Testis (tissue), 3 donors: ENCODE results near the gene CACNA1E. TPM values are rescaled to one million over a fixed set of nuclear protein-coding genes. Genes with fewer than 3 reads are reported as not detected.

Source experiments
- DNase-seq: peaks from one replicate; pipeline ENCODE4 v3.0.0-alpha.2; 2019
- H3K27ac ChIP-seq, 2 donors: fragments of 200-600 bp; sonication (generic); one replicate each; pipeline ENCODE4 v1.5.1; 2019
- H3K27me3 ChIP-seq: fragments of 200-600 bp; sonication (generic); one replicate; pipeline ENCODE4 v1.5.1; 2019
- H3K36me3 ChIP-seq: fragments of 200-600 bp; sonication (generic); one replicate; pipeline ENCODE4 v1.5.1; 2017; ENCODE audit warnings: low read depth; ENCODE audit errors: missing control alignments
- H3K4me1 ChIP-seq: fragments of 200-600 bp; sonication (generic); one replicate; pipeline ENCODE4 v1.5.1; 2019
- H3K4me3 ChIP-seq, 2 donors: fragments of 200-600 bp; sonication (generic); one replicate each; pipeline ENCODE4 v1.5.1; 2017 to 2019
- H3K9me3 ChIP-seq: fragments of 200-600 bp; sonication (generic); one replicate; pipeline ENCODE4 v1.5.1; 2017
- POLR2A ChIP-seq: fragments of 450-650 bp; IDR thresholded peaks from one replicate; pipeline ENCODE4 v1.6.1; 2017; ENCODE audit warnings: antibody characterized with exemption, mild to moderate bottlenecking, moderate library complexity
- WGBS, 2 donors: methylation state at CpG; one replicate each; pipeline ENCODE4 v1.1.5; 2018; 5-methylcytosine and 5-hydroxymethylcytosine counted together
- intact Hi-C: fragments of 100-400 bp; cut with DNase I; formaldehyde crosslinking; loops from one replicate; pipeline ENCODE4 v1.15.1; 2023; ENCODE audit warnings: low total_unique reads
- polyA plus RNA-seq: library from polyadenylated mRNA; stranded (reverse); fragments of 350-450 nt; fragmentation: Illumina TruSeq; extraction: RNeasy Lipid Tissue Mini Kit (QIAGEN cat#74804); gene quantifications from one replicate; pipeline ENCODE4 v1.2.3, GENCODE V29; 2014; ENCODE audit warnings: low read depth, low replicate concordance; ENCODE audit not compliant: insufficient read depth
- total RNA-seq, 2 donors: library from RNA; depleted of rRNA; stranded (reverse); fragments of >200 nt; gene quantifications; one replicate each; pipeline ENCODE4 v1.2.3, GENCODE V29; 2016
- TF ChIP-seq, protein P1 (sequence below), 3 experiments: fragments of 450-650 bp in 2 of 3; fragments of 200-600 bp in 1 of 3; sonication (generic) in 1 of 3; IDR thresholded peaks; one replicate each; pipeline ENCODE4 v1.5.1; 2016 to 2019; ENCODE audit warnings: antibody characterized with exemption in 3 of 3, mild to moderate bottlenecking in 2 of 3, moderate library complexity in 1 of 3

The CACNA1E gene
- total and polyA plus RNA-seq, 3 donors from 2014 or later: 2.4 to 12.6 (median 9.1) TPM

DNA sequence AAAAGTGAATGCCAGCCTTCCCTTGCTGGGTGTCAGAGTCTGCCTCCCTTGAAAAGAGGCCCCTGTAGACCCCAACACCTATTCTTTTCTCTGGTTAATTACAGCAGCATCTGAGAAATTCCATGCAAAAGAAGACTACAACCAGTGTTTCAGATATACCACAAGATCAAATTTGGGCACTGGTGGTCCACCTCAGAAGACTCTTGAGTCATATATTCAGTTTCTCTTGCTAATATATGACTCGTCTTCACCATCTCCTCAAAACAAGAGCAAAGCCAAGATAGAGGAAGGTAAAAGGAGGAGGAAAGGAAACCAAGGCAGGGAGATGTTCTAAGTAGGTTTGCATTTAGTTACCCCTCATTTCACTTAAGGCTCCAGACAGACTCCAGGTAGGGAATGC is 318.3 kb downstream of the CACNA1E start:
- Histone ChIP-seq H3K4me3 (no peak overlapping the region), H3K4me1 (no peaks in the 10 kb centered on the region), H3K27ac (no peak overlapping the region), H3K9me3 (no peaks in the 10 kb centered on the region), H3K36me3 (no peaks in the 10 kb centered on the region), H3K27me3 (no peaks in the 10 kb centered on the region)
- no peak for DNase-seq
- 50 to 65% methylated on average over 1 of the region's 1 CpG for WGBS, 2 donors
- no peak for TF ChIP-seq POLR2A
- TF ChIP-seq, protein P1, sequence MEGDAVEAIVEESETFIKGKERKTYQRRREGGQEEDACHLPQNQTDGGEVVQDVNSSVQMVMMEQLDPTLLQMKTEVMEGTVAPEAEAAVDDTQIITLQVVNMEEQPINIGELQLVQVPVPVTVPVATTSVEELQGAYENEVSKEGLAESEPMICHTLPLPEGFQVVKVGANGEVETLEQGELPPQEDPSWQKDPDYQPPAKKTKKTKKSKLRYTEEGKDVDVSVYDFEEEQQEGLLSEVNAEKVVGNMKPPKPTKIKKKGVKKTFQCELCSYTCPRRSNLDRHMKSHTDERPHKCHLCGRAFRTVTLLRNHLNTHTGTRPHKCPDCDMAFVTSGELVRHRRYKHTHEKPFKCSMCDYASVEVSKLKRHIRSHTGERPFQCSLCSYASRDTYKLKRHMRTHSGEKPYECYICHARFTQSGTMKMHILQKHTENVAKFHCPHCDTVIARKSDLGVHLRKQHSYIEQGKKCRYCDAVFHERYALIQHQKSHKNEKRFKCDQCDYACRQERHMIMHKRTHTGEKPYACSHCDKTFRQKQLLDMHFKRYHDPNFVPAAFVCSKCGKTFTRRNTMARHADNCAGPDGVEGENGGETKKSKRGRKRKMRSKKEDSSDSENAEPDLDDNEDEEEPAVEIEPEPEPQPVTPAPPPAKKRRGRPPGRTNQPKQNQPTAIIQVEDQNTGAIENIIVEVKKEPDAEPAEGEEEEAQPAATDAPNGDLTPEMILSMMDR (IDR thresholded peaks at IDR 0.05): no peak
- intact Hi-C loops: no loop called here

DNA sequence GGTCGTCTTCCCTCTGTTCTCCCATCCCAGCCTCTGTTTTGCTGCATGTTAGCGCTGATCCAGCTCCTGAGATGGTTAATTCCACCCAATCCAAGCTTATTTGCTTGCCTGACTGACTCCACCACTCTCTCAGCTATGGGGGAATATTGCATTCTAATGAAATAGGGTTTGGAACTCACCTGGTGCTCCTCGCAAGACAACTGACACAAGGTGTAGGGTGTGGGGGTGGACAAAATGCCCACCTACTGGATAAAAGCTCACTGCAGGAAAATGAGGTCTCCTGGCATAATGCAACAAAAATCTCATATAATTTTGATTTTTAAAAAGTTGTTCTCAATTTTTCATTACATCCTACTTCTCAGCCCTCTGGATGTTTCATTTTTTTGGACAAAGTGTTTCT is 319.1 kb downstream of the CACNA1E start:
- intact Hi-C loops: no loop called here
- no peak for TF ChIP-seq POLR2A
- TF ChIP-seq, protein P1 (IDR thresholded peaks at IDR 0.05): no peak
- Histone ChIP-seq H3K4me1 (no peaks in the 10 kb centered on the region), H3K27ac (no peak overlapping the region), H3K9me3 (no peaks in the 10 kb centered on the region), H3K4me3 (no peak overlapping the region), H3K27me3 (no peaks in the 10 kb centered on the region), H3K36me3 (no peaks in the 10 kb centered on the region)
- DNase-seq: no peak
- 88% methylated on average over 3 of the region's 3 CpGs for WGBS, 2 donors

DNA sequence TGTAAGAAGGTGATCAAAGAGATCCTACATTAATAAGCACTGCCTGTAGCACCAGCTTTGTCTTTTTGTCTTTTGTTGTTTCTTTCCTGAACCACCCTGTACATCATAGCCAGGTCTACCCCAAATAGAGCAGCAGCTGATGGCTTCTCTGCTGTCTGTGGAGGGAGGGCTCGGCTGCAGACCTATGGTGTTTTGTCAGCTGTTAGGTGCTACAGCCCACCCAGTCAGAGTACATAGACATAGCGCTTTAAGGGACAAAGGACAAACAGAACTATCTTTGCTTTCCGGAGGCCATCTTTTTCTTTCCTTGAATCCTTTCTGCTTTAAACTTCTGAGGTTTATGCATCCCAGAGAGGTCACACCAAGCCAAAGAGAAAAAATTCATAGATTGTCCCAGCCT is 320.1 kb downstream of the CACNA1E start:
- 73 to 87% methylated on average over 3 of the region's 3 CpGs for WGBS, 2 donors
- no peaks in the 10 kb centered on the region for H3K27me3 ChIP-seq
- H3K4me1 ChIP-seq: no peaks in the 10 kb centered on the region
- intact Hi-C loops: no loop called here
- TF ChIP-seq, protein P1 (IDR thresholded peaks at IDR 0.05): no peak
- no peak for TF ChIP-seq POLR2A
- no peak overlapping the region for H3K4me3 ChIP-seq
- no peaks in the 10 kb centered on the region for H3K9me3 ChIP-seq
- no peak overlapping the region for H3K27ac ChIP-seq
- DNase-seq: no peak
- no peaks in the 10 kb centered on the region for H3K36me3 ChIP-seq

DNA sequence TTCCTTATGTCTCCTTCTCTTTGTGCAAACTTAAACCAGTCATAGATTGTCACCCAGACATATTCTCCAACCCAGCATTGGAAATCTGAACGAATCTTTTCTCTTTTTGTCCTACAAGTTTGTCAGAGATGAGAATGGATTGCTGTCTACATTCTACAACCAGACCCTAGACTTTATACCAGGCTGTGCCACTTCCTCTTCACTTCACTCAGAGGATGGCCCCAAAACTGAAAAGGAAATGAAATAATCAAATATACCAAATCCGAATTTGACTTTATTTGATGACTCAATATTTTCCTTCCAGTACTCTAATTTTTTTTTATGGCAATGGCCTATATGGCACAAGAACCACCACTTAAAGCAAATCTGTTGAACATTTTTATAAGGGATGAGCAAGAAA is 321.7 kb downstream of the CACNA1E start:
- Histone ChIP-seq H3K27me3 (no peaks in the 10 kb centered on the region), H3K27ac (no peak overlapping the region), H3K36me3 (no peaks in the 10 kb centered on the region), H3K4me1 (no peaks in the 10 kb centered on the region), H3K9me3 (no peaks in the 10 kb centered on the region), H3K4me3 (no peak overlapping the region)
- TF ChIP-seq POLR2A: no peak
- TF ChIP-seq, protein P1 (IDR thresholded peaks at IDR 0.05): no peak
- intact Hi-C loops: no loop called here
- WGBS, 2 donors: 81 to 92% methylated on average over 2 of the region's 2 CpGs
- DNase-seq: no peak

DNA sequence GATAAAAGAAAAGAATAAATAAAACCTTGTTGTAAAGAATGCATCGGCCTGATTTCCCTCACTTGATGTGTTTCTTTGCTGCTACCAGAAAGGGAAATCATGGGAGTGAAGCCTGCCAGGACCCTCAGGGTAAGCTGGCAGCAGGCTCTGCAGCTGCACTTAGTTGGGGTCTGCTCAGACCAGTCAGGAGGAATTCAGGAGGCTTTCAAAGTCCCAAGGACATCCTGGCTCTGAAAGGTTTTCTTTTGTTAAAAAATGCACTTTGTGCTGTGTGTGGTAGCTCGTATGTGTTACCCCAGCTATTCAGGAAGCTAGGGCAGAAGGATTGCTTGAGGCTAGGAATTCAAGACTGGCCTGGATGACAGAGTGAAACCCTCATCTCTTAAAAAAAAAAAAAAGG is 323.4 kb downstream of the CACNA1E start:
- 55 to 62% methylated on average over 2 of the region's 2 CpGs for WGBS, 2 donors
- DNase-seq: no peak
- Histone ChIP-seq H3K36me3 (no peaks in the 10 kb centered on the region), H3K4me3 (no peak overlapping the region), H3K27ac (no peak overlapping the region), H3K4me1 (no peaks in the 10 kb centered on the region), H3K9me3 (no peaks in the 10 kb centered on the region), H3K27me3 (no peaks in the 10 kb centered on the region)
- intact Hi-C loops: no loop called here
- TF ChIP-seq POLR2A: no peak
- TF ChIP-seq, protein P1 (IDR thresholded peaks at IDR 0.05): no peak
